NCI-H524 treated with DMSO at 0.1 percent for 48 hours (cell line): ENCODE data around the gene MGAT3.

Experiments
- DNase-seq: peaks from one replicate; lab custom pipeline; 2025; lab: John Stamatoyannopoulos, UW

Gene MGAT3

DNA sequence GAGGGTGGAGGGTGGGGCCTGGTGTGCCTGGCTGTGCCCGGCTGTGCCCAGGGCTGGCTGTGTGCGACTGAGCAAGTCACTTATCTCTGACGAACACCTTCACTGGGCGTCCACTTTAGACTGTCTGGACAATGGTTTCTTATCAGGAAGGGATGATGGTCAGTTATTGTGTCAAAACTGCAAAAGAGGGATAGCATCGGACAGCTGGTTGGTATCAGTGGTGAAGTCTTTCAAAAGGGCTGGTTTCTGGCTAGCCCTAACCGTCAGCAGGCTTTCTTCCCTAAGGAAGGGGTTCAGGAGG, 4.1 kb upstream of the MGAT3 start:
- DNase-seq = no peak

- no peak for DNase-seq
Measured at GRCh38 chr22:39453765-39454378, 2.9 kb upstream of the MGAT3 start.

DNA sequence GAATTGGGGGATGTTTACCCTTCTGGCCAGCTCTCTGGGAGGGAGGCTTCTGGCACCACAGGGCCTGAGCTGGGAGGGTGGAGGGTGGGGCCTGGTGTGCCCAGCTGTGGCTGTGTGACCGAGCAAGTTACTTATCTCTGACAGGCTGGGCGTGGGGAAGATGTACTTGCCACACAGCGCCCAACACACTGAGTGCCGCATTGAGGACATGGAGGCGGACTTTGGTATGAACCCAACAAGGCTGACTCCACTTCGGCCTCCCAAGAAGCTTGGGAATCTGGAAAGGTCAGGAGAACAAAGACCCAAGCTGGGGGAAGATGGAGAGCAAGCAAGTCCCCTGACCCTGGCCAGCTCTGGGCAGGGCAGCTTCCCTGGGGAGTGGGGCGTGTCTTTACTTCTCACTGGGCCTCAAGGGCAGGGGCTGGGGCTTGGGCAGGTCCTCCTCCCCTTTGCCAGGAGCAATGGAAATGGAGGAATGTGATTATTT, 2.4 kb upstream of the MGAT3 start:
- DNase-seq = no peak

DNA sequence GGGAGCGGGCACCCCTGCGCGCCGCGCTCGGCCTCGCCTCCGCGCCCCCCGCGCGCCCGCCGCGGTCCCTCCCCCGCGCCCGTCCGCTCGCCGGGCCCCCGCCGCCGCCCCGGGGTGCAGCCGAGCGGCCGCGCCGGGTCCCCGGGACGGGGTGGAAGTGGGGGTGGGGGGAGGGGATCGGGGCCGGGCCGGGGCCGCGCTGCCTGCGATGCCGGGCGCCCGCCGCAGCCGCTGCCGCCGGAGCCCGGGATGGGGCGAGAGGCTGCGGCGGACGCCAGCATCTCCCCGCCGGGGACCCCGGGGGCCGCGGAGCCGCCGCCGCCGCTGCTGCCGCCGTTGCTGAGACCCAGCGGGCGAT, 365 bp downstream of the MGAT3 start:
- no peak for DNase-seq

DNA sequence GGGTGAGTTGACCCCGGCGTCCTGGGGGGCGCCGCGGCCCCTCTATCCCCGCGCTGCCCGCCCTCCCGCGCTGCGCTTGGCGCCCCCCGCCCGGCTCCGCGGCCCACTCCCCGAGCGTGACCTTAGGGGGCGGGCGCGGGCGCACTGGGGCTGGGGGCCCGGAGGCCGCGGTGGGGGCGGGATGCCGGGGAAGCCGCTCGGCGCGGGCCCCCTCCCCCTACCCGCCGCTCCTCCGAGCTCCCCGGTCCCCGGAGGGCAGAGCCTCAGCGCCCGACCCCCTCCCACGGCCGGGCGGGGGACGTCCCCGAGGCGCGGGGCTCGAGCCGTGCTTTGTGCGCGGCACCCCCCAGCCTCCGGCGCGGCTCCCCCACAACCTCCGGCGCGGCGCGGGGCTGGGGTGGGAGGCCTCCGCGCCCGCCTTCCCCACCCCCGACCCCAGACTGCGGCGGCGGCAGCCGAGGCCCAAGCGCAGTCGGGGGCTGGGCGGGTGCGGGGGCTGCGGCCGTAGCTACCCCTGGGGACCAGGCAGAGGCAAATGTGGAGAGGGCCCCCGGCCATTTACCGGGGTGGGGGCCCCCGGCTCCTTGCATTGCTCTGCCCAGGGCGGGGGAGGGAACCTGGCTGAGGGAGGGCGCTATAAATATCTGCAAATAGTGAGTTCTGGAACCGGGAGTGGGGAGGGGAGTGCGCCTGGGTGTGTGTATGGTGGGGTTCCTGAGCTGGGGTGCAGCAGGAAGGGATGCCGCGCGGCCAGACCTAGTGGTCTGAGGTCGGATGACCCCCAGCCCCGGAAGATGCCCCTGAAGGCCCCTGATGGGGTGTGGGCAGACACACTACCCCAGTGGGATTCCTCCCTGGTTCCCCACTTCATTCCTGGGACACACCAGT, 988 bp downstream of the MGAT3 start:
- DNase-seq = no peak

DNA sequence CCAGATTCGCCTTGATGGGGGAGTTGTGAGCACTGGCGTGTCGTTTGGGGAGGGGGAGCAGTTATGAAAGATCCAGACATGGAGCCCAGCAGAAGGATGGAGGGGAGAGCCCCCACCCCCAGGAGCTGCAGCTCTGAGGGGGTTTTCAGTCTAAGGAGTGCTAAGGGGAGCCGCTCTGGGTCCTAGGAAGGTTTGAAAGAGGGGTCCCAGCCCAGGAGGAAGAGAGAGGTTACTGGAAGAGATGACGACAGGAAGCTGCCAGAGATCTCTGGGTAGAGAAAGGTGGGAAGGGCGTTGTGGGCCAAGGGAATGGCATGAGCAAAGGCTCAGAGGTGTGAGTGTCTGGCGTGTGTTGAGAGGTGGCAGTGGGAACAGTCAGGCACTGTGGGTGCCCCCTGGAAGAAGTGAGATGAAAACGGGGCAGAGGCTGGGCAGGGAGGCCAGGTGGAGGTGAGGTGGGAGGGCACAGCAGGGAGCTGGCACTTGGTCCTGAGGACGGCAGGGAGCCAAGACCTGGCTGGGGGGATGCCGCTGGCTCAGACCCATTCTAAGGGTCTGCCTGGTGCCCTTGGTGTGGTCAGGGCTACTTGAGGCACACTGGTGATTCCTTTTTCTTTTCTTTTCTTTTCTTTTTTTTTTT, 1.8 kb downstream of the MGAT3 start:
- no peak for DNase-seq

GRCh38 chr22:39459681-39460080, 2.9 kb downstream of the MGAT3 start:
- DNase-seq = no peak

DNA sequence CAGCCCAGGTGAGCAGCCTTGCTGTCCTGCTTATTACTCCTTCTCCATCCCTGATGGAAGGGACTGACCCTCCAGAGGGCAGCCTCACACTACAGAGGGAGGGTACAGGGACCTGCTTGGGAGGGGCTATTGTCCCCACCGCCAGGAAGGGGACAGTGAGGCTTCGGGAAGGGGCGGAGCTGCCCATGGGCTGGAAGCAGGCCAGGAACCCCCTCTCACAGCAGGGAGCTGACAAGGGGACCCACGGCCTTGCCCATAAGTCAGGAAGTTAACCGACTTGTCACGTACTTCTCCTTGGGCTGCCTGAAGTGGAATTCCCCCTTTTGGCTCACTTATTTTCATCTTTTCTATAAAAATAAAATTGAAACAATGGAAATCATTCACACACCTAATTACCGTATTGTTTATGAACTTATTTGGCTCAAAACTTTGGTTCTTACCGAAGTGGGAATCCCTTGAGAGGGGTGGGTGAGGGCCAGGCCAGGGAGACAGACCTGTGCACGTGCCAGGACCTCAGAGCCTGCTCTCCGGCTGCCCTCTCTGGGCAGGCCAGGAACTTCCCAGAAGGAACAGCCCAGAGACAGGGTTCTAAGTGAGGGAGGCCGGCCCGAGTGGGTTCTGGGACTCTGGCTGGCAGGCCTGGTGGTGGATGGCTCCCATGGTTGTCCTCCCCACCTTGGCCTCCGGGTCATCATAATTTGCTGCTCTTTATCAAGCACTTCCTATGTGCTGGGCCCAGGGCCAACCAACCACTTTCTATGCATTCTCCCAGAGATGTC, 5.8 kb downstream of the MGAT3 start:
- DNase-seq = no peak

- no peak for DNase-seq
Measured at GRCh38 chr22:39463277-39463676, 6.5 kb downstream of the MGAT3 start.

DNA sequence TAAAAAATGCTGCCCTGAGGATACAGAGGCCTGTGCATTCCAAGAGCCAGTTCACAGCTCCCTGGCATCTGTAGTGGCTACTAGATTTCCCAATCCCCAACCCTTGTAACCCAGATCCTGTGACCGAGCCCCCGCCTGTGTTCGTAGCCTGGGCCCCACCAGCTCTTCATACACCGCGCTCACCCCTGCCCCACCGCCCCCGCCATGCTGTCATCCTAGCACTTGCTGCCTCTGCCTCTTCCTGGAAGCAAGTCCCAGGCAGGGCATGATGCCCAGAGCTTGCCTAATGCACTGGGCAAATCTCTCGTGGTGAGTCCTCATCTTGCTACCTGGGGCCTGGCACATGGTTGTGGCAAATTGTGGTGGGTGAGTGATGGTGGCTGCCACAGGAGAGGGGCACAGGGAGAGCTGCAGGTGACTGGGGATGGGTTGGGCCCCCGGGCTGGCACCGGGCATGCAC, 7.1 kb downstream of the MGAT3 start:
- no peak for DNase-seq

- DNase-seq = no peak
Measured at GRCh38 chr22:39466228-39467006, 9.6 kb downstream of the MGAT3 start.

DNA sequence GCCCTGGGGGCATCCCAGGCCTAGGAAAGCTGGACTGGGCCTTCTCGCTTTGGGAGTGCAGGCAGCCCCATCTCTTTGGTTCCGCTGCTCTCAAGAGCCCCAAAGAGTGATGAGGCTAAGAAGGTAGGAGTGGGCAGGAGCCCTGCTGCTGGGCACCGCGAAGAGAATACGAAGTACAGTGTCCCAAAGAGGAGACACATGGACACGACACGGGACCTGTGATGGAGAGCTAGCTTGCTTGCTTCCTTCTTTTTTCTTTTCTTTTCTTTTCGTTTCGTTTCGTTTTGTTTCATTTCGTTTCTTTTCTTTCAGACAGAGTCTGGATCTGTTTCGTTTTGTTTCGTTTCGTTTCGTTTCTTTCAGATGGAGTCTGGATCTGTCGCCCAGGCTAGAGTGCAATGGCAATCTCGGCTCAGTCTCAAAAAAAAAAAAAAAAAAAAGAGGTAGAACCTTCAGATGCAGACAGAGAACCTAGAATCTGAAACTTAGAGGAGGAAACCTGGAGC, 10.6 kb downstream of the MGAT3 start:
- DNase-seq = no peak

DNA sequence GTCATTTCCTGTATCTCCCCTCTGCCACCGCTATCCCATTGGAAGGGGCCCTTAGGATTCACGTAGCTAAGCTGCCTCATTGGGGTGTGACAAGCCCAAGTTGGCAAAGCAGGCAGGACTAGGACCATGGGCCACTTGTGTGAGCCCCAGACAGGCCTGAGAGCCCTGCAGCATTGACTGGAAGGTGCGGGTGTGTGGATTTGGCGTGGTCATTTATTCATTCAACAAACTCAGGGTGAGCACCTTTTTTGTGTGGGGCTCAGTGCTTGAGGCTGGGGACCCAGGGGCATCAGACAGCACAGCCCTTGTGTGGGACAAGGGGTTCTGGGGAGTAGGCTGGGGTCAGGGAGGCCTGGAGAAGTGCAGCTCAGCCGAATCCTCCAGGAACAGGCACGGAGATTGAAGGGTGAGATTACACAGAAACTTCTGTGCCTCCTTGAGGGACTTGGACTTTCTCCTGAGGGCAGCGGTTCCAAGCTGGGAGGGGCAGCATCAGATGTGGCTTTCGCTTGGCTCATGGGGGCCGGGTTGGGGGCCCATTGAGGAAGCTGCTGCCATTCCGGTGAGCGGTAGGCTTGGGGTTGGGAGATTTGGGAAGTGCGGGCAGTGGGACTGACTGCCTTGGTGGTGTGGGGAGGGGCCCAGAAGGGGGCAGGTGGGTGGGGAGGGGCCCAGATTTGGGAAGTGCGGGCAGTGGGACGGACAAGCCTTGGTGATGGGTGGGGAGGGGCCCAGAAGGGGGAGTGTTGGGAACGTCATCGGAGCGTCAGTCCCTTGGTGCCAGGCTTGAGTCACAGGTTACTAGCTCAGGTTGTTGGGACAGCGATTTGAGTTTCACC, 11.9 kb downstream of the MGAT3 start:
- DNase-seq = no peak

DNA sequence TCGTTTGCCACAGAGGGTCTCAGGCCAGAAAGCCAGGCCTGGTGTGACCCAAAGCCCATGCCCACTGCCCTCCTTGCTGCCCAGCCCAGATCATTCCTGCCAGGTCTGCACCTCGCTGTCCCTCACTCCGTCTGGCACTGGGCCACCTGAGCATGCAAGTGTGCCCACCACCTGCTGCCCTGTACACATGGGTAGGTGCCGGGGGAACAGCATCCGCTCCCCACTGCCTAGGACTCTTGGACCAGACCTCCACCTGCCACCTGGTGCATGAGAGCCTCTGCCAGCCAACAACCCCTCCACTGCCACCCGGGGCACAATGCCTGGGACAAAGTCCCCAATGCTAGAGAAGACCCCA, 12.5 kb downstream of the MGAT3 start:
- no peak for DNase-seq

DNA sequence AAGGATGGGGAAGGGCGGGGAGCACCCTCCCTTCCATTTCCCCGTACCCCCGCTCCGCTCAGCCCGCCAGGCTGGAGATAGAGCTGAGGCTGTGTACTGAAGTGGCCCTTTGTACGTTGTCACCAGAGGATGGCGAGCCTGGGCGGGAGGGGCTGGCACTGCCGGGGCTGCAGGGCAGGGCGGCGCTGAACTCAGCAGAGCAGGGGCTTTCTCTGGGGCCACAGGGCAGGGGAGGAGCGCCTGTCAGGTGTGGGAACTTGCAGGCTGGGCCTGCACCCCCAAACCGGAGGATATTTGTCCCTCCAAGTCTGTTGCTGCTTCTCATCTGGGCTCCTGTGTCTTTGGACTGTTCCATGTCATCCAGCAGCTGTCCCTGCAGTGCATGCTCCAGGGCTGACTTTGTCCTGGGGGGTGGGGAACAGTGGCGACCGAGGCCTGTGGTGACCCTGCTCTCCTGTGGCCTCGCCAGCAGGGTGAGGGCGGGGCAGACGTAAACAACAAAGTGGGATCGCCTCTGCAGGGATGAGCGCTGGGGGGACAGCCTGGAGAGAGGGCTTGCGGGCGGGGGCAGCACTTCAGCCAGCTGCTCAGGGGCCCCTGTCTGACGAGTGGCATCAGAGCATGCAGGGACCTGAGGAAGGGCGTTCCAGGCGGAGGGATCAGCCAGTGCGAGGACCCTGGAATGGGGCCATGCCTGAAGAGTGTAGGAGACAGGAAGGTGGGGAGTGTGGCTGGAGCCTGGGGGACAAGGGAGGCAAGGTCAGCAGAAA, 13.1 kb downstream of the MGAT3 start:
- no peak for DNase-seq

GRCh38 chr22:39470451-39471291, 13.9 kb downstream of the MGAT3 start:
- DNase-seq = no peak

- DNase-seq = no peak
Measured at GRCh38 chr22:39471381-39472141, 14.7 kb downstream of the MGAT3 start.
